Right lobe of liver (tissue), 4 donors: ENCODE data around the gene SMARCB1.

Source experiments
- POLR2A ChIP-seq: fragments of 450-650 bp; IDR thresholded peaks from one replicate; pipeline ENCODE4 v1.6.1; 2017; ENCODE audit warnings: antibody characterized with exemption, mild to moderate bottlenecking
- TF ChIP-seq, protein P1 (sequence below), 4 donors: fragments of 200-600 bp in 3 of 4; fragments of 450-650 bp in 1 of 4; IDR thresholded peaks; one replicate each; pipeline versions ENCODE4 v1.5.1 to v1.8.0; 2016 to 2022; ENCODE audit warnings: antibody characterized with exemption in 4 of 4, mild to moderate bottlenecking in 2 of 4
- donor health status: DM: no; HTN: no; CAD: no.
- donor health status: DM: no; HTN: no; CAD: no.
- donor health status: DM: no; HTN: yes; CAD: no.

DNA sequence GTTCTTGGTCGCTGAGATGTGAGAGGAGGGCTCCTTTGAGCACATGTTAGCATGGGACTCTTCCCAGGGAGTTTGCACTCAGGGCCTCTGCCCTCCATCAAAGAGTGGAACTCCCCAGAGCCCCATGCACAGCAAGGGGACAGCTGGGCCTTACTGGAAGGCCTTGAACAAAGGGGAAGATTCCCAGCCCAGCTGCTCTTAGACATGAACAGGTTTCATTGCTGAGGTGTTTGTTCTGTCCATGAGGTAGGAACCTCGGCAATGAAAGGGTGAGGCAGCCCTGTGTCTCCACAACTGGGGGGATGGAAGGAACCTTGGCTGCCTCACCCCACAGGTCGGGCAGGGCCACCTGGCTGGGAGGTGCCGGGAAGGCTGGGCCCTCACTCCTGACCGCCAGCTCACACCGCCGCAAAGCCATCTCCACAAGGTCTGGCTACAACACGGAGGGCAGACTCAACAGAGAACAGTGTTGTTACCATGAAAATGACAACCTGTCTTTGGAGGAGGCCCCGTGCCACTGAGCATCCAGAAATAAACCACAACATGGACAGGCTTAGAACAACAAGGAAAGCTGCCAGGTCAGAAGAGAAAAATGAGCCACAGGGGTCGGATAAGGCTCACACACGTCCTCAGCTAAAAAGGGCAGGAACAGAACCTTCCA lies 48.8 kb downstream of the SMARCB1 start:
- TF ChIP-seq, protein P1, sequence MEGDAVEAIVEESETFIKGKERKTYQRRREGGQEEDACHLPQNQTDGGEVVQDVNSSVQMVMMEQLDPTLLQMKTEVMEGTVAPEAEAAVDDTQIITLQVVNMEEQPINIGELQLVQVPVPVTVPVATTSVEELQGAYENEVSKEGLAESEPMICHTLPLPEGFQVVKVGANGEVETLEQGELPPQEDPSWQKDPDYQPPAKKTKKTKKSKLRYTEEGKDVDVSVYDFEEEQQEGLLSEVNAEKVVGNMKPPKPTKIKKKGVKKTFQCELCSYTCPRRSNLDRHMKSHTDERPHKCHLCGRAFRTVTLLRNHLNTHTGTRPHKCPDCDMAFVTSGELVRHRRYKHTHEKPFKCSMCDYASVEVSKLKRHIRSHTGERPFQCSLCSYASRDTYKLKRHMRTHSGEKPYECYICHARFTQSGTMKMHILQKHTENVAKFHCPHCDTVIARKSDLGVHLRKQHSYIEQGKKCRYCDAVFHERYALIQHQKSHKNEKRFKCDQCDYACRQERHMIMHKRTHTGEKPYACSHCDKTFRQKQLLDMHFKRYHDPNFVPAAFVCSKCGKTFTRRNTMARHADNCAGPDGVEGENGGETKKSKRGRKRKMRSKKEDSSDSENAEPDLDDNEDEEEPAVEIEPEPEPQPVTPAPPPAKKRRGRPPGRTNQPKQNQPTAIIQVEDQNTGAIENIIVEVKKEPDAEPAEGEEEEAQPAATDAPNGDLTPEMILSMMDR (IDR thresholded peaks at IDR 0.05), result no peak
- no peak for TF ChIP-seq POLR2A
